Memory B cell (primary cell): ENCODE measurements around the gene CFL2.

ENCODE experiments used
- ATAC-seq: fragments of 150-1000 bp; cut with Tn5 transposase; 2 replicates; pipeline ENCODE4 v1.10.0; 2021; ENCODE audit warnings: low read depth, mild to moderate bottlenecking, moderate library complexity
- DNase-seq, 2 donors: peaks; one replicate each; pipeline ENCODE4 v3.0.0; 2022; ENCODE audit warnings: low spot score in 2 of 2
- H3K27ac Mint-ChIP-seq: one replicate; pipeline ENCODE4 v1.8.0; 2022; ENCODE audit warnings: mild to moderate bottlenecking, moderate library complexity, mixed read lengths
- H3K27me3 Mint-ChIP-seq: one replicate; pipeline ENCODE4 v1.8.0; 2022; ENCODE audit warnings: mixed read lengths
- H3K36me3 Mint-ChIP-seq: one replicate; pipeline ENCODE4 v1.8.0; 2022; ENCODE audit warnings: mild to moderate bottlenecking, mixed read lengths
- H3K4me1 Mint-ChIP-seq: one replicate; pipeline ENCODE4 v1.8.0; 2022; ENCODE audit warnings: mixed read lengths
- H3K4me3 Mint-ChIP-seq: one replicate; pipeline ENCODE4 v1.8.0; 2022; ENCODE audit warnings: mild to moderate bottlenecking, moderate library complexity, mixed read lengths
- H3K9me3 Mint-ChIP-seq: one replicate; pipeline ENCODE4 v1.8.0; 2022; ENCODE audit warnings: mixed read lengths

The CFL2 gene

DNA sequence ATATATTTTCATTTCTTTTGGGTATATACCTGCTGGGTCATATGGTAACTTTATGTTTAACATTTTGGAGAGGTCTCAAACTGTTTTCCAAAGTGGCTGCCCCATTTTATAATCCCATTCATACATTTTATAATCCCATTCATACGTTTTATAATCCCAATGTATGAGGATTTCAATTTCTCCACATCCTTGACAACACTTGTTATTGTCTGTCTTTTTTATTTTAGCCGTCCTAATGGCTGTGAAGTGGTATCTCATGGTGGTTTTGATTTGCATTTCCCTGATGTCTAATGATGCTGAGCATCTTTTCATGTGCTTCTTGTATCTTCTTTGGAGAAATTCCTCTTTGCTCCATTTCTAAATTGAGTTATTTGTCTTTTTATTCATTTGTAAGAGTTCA, 6.7 kb upstream of the CFL2 start:
- H3K27ac Mint-ChIP-seq: no peak overlapping the region
- ATAC-seq: no peak
- no peaks in the 10 kb centered on the region for H3K9me3 Mint-ChIP-seq
- no peak for DNase-seq
- peaks cover 2% of the 10 kb centered on the region for H3K27me3 Mint-ChIP-seq
- H3K4me1 Mint-ChIP-seq: peaks cover 2% of the 10 kb centered on the region
- H3K4me3 Mint-ChIP-seq: no peak overlapping the region
- H3K36me3 Mint-ChIP-seq: no peaks in the 10 kb centered on the region

DNA sequence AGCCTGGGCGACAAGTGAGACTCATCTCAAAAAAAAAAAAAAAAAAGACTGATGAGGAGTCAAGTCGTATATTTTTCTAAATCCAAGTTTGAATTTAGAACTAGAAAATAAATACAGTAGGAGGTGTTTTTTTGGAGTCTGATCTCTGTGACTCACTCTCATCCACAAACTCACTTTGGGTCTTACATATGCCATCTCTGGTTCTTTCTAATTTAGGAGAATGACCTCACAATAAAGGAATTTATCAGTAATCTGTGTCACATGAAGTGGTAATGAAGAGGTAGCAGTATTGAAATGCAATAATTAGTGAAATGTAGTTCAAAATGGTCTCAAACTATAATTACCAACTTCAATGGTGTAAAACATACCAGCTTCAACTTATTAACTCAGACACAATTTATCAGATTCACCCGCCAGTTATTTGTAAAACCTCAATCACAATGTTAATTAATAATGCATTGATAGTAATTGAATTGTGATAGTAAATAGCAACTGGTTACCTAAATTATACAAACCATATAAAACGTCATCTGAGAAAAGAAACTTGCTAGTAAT, 4.4 kb upstream of the CFL2 start:
- DNase-seq: no peak

GRCh38 chr14:34715127-34715863, 902 bp upstream of the CFL2 start:
- peaks cover 4% of the 10 kb centered on the region for H3K36me3 Mint-ChIP-seq
- H3K27me3 Mint-ChIP-seq: peaks cover 2% of the 10 kb centered on the region
- no peaks in the 10 kb centered on the region for H3K9me3 Mint-ChIP-seq
- peak overlapping the region; percentile 90 for H3K27ac Mint-ChIP-seq
- H3K4me3 Mint-ChIP-seq: peak overlapping the region; percentile 88
- no peak for ATAC-seq
- DNase-seq: no peak
- peaks cover 19% of the 10 kb centered on the region for H3K4me1 Mint-ChIP-seq

More for the DNA sequence above, 4.4 kb upstream of the CFL2 start:
- H3K9me3 Mint-ChIP-seq: no peaks in the 10 kb centered on the region
- no peak for ATAC-seq
- H3K27ac Mint-ChIP-seq: no peak overlapping the region
- peaks cover 6% of the 10 kb centered on the region for H3K4me1 Mint-ChIP-seq
- H3K27me3 Mint-ChIP-seq: peaks cover 2% of the 10 kb centered on the region
- no peak overlapping the region for H3K4me3 Mint-ChIP-seq
- no peaks in the 10 kb centered on the region for H3K36me3 Mint-ChIP-seq

GRCh38 chr14:34713681-34714319, 593 bp downstream of the CFL2 start:
- peak overlapping the region; percentile 90 for H3K27ac Mint-ChIP-seq
- ATAC-seq (peak; percentile 6), DNase-seq (peak in 1 of 2 donors; percentile 7)
- peaks cover 19% of the 10 kb centered on the region for H3K4me1 Mint-ChIP-seq
- H3K36me3 Mint-ChIP-seq: peaks cover 4% of the 10 kb centered on the region
- peaks cover 2% of the 10 kb centered on the region for H3K27me3 Mint-ChIP-seq
- no peaks in the 10 kb centered on the region for H3K9me3 Mint-ChIP-seq
- H3K4me3 Mint-ChIP-seq: peak overlapping the region; percentile 88

DNA sequence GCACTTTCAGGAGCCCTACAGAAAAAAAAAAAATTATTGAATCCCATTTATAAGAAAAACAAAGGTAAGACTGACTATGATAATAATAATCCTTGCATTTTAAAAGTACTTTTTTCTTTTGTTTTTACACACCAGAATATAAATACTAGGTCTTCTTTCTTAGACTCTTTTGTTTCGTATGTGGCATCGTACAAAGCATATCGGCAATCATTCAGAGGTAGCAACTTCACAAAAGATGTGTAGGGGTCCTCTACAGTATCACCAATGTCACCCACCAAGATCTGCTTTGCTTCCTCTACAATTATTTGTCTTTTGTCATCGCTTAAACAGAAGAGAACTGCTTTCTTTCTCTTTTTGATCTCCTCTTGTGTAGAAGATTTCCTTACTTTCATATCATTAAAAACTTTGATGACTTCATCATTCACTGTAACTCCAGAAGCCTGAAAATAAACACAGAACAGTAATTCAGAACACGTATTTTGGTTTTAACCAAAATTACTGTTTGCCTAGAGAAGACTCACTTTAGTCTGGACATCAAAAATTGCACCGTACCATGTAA, 1.2 kb downstream of the CFL2 start:
- peak overlapping the region; percentile 88 for H3K4me3 Mint-ChIP-seq
- ATAC-seq (no peak), DNase-seq (no peak)
- H3K36me3 Mint-ChIP-seq: peaks cover 4% of the 10 kb centered on the region
- peaks cover 19% of the 10 kb centered on the region for H3K4me1 Mint-ChIP-seq
- peak overlapping the region; percentile 90 for H3K27ac Mint-ChIP-seq
- peaks cover 1% of the 10 kb centered on the region for H3K27me3 Mint-ChIP-seq
- no peaks in the 10 kb centered on the region for H3K9me3 Mint-ChIP-seq

- Mint-ChIP-seq H3K4me3 (no peak overlapping the region), H3K27ac (no peak overlapping the region), H3K36me3 (peaks cover 4% of the 10 kb centered on the region), H3K4me1 (peaks cover 19% of the 10 kb centered on the region), H3K9me3 (no peaks in the 10 kb centered on the region), H3K27me3 (no peaks in the 10 kb centered on the region)
- DNase-seq (no peak), ATAC-seq (no peak)
Observed at GRCh38 chr14:34711796-34712712, 2.3 kb downstream of the CFL2 start.

DNA sequence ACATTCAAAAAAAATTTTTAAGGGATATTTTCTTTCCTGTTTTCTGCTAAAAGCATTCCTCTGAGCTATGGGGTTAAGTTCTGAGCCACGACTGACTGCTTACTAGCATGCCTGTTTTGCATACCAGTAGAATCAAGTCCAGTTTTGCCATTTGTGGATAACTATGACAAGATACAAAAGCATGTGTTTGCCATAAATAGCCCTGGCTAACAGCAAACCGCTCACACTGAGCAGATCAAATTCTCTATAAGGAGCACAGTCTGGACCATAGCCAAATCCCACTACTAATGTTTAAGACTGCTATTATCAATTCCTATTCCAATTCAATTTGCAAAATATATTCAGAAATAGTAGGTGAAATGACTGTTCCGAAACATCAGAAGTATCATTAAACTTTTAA, 3.2 kb downstream of the CFL2 start:
- H3K27ac Mint-ChIP-seq: no peak overlapping the region
- no peaks in the 10 kb centered on the region for H3K9me3 Mint-ChIP-seq
- ATAC-seq (no peak), DNase-seq (no peak)
- peaks cover 19% of the 10 kb centered on the region for H3K4me1 Mint-ChIP-seq
- peak overlapping the region; percentile 29 for H3K4me3 Mint-ChIP-seq
- peaks cover 4% of the 10 kb centered on the region for H3K36me3 Mint-ChIP-seq
- H3K27me3 Mint-ChIP-seq: no peaks in the 10 kb centered on the region

GRCh38 chr14:34710744-34711143, 3.6 kb downstream of the CFL2 start:
- ATAC-seq: no peak
- no peak for DNase-seq
- no peak overlapping the region for H3K27ac Mint-ChIP-seq
- no peaks in the 10 kb centered on the region for H3K9me3 Mint-ChIP-seq
- H3K4me3 Mint-ChIP-seq: no peak overlapping the region
- peaks cover 19% of the 10 kb centered on the region for H3K4me1 Mint-ChIP-seq
- no peaks in the 10 kb centered on the region for H3K27me3 Mint-ChIP-seq
- peaks cover 4% of the 10 kb centered on the region for H3K36me3 Mint-ChIP-seq

DNA sequence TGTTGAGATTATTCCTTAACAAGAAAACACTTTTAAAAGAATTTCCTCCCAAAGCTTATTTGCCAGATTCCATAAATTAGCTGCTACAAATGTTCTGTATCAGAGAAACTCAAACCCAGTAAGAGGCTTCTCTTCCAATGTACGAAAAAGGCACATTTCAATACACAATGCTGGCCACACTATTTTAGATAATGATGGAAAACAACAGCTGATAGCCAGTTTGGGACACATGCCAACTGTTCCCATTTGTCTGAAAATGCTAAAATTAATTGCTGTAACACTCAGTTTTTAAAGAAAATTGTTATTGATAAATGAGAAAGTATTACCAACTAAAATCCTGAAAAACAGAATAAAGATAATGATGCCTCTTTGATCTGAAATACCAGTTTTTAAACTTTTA, 4.4 kb downstream of the CFL2 start:
- no peaks in the 10 kb centered on the region for H3K27me3 Mint-ChIP-seq

DNA sequence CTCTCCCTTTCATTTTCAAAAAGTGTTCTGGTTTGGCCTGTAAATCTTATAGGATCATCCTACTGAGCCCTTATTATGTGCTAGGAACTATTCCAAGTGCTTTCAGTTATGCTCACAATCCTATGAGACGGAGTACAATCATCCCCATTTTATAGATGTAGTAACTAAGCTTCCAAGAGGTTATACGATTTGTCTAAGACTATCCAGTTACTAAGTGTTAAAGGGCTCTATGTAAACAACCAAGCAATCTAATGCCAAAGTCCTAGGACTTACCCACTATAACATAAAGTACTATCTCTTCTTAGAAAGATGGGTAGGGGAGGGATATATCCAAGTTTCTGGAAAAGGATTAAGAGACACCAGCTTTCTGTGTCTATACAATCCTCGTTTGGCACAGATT, 6.7 kb downstream of the CFL2 start:
- ATAC-seq: no peak
- peaks cover 2% of the 10 kb centered on the region for H3K36me3 Mint-ChIP-seq
- H3K27me3 Mint-ChIP-seq: no peaks in the 10 kb centered on the region
- H3K4me1 Mint-ChIP-seq: peaks cover 7% of the 10 kb centered on the region
- H3K4me3 Mint-ChIP-seq: no peak overlapping the region
- H3K9me3 Mint-ChIP-seq: no peaks in the 10 kb centered on the region
- DNase-seq: no peak
- H3K27ac Mint-ChIP-seq: no peak overlapping the region

More for the DNA sequence above, 4.4 kb downstream of the CFL2 start:
- no peaks in the 10 kb centered on the region for H3K9me3 Mint-ChIP-seq
- ATAC-seq (no peak), DNase-seq (no peak)
- peaks cover 16% of the 10 kb centered on the region for H3K4me1 Mint-ChIP-seq
- no peak overlapping the region for H3K27ac Mint-ChIP-seq
- peaks cover 4% of the 10 kb centered on the region for H3K36me3 Mint-ChIP-seq
- no peak overlapping the region for H3K4me3 Mint-ChIP-seq

DNA sequence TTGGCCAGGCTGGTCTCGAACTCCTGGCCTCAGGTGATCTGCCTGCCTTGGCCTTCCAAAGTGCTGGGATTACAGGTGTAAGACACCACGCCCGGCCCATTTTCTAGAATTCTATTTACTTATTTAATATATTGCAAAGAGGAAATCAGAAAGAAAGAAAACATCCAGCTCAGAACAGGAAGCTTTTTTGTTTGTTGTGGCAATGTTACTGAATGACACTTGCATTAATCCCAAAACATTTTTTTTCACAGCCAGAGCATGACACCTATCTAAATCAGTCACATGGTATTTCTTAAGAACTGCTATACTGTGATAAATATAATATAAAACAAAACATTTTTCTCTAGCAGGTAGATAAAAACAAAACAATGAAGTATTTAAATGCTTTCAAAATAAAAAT, 12.6 kb downstream of the CFL2 start:
- ATAC-seq (no peak), DNase-seq (no peak)
- Mint-ChIP-seq H3K9me3 (no peaks in the 10 kb centered on the region), H3K27ac (no peak overlapping the region), H3K4me3 (no peak overlapping the region), H3K36me3 (no peaks in the 10 kb centered on the region), H3K27me3 (no peaks in the 10 kb centered on the region), H3K4me1 (no peaks in the 10 kb centered on the region)

- DNase-seq: no peak
- Mint-ChIP-seq H3K4me3 (no peak overlapping the region), H3K9me3 (no peaks in the 10 kb centered on the region), H3K27me3 (no peaks in the 10 kb centered on the region), H3K27ac (no peak overlapping the region), H3K4me1 (no peaks in the 10 kb centered on the region), H3K36me3 (no peaks in the 10 kb centered on the region)
- no peak for ATAC-seq
Observed at GRCh38 chr14:34700622-34701130, 13.7 kb downstream of the CFL2 start.

- no peak for DNase-seq
- H3K9me3 Mint-ChIP-seq: no peaks in the 10 kb centered on the region
- H3K27me3 Mint-ChIP-seq: no peaks in the 10 kb centered on the region
- H3K4me3 Mint-ChIP-seq: no peak overlapping the region
- no peak for ATAC-seq
- no peaks in the 10 kb centered on the region for H3K4me1 Mint-ChIP-seq
- H3K36me3 Mint-ChIP-seq: no peaks in the 10 kb centered on the region
- no peak overlapping the region for H3K27ac Mint-ChIP-seq
Observed at GRCh38 chr14:34699873-34700621, 14.3 kb downstream of the CFL2 start.
